HEK293 (cell line): ENCODE results near the gene FYB2.
A peak's percentile ranks its signal among the peaks of the same experiment; 100 is the strongest.

Experiments
- CTCF ChIA-PET: fragments of 350-600 bp; formaldehyde crosslinking; extraction: SDS; loops from one replicate; lab custom pipeline; 2021; ENCODE audit warnings: antibody characterized with exemption; lab: Yijun Ruan, JAX
- POLR2A ChIA-PET: fragments of 300-600 bp; formaldehyde crosslinking; extraction: SDS; loops from one replicate; lab custom pipeline; 2020; ENCODE audit warnings: antibody characterized with exemption, inconsistent platforms; lab: Yijun Ruan, JAX
- H3K27ac ChIP-seq: fragments of 200-500 bp; sonication (Bioruptor generic); 2 replicates; pipeline ENCODE4 v1.5.1; 2014; ENCODE audit warnings: low read depth, low read length, control low read depth, inconsistent platforms; ENCODE audit errors: extremely low read depth
- H3K36me3 ChIP-seq, 2 experiments: fragments of 200-500 bp in 1 of 2; sonication (Bioruptor generic) in 1 of 2; 1 replicate in 1 of 2; 2 replicates in 1 of 2; pipeline ENCODE4 v1.5.1; 2014 to 2017; ENCODE audit warnings: inconsistent platforms in 2 of 2, low read length in 2 of 2; ENCODE audit not compliant: control insufficient read depth in 2 of 2, insufficient read depth in 1 of 2
- H3K4me1 ChIP-seq: fragments of 200-500 bp; sonication (Bioruptor generic); 2 replicates; pipeline ENCODE4 v1.5.1; 2014; ENCODE audit warnings: mild to moderate bottlenecking, low read length, inconsistent platforms; ENCODE audit not compliant: control insufficient read depth, insufficient read depth
- H3K4me3 ChIP-seq: 2 replicates; pipeline ENCODE4 v1.5.1; 2011; ENCODE audit warnings: low read depth, mild to moderate bottlenecking, control low read depth, low read length, moderate library complexity
- H3K9me3 ChIP-seq: fragments of 200-500 bp; sonication (Bioruptor generic); 2 replicates; pipeline ENCODE4 v1.5.1; 2014; ENCODE audit warnings: low read depth, low read length, inconsistent platforms; ENCODE audit not compliant: control insufficient read depth, insufficient read depth
- FEZF1 ChIP-seq: fragments of 450-650 bp; formaldehyde crosslinking; IDR thresholded peaks from 2 replicates; pipeline ENCODE4 v1.5.1; 2016; ENCODE audit warnings: missing biosample characterization, missing genetic modification characterization
- GLIS1 ChIP-seq: fragments of 450-650 bp; formaldehyde crosslinking; IDR thresholded peaks from 2 replicates; pipeline ENCODE4 v1.5.1; 2016; ENCODE audit warnings: missing biosample characterization, missing genetic modification characterization
- HIC1 ChIP-seq: fragments of 450-650 bp; formaldehyde crosslinking; IDR thresholded peaks from 2 replicates; pipeline ENCODE4 v1.5.1; 2016; ENCODE audit warnings: missing biosample characterization, missing genetic modification characterization
- PRDM2 ChIP-seq: fragments of 450-650 bp; formaldehyde crosslinking; IDR thresholded peaks from 2 replicates; pipeline ENCODE4 v1.5.1; 2016; ENCODE audit warnings: missing biosample characterization, missing genetic modification characterization, borderline replicate concordance
- ZNF362 ChIP-seq: fragments of 450-650 bp; formaldehyde crosslinking; IDR thresholded peaks from 2 replicates; pipeline ENCODE4 v1.5.1; 2016; ENCODE audit warnings: missing biosample characterization, missing genetic modification characterization
- ZNF398 ChIP-seq: fragments of 450-650 bp; formaldehyde crosslinking; IDR thresholded peaks from 2 replicates; pipeline ENCODE4 v1.5.1; 2017; ENCODE audit warnings: missing biosample characterization, missing genetic modification characterization
- ZNF555 ChIP-seq: fragments of 450-650 bp; formaldehyde crosslinking; conservative IDR thresholded peaks from 2 replicates; pipeline ENCODE4 v1.5.1; 2017; ENCODE audit warnings: missing biosample characterization, mild to moderate bottlenecking, missing genetic modification characterization, inconsistent platforms
- ZNF585B ChIP-seq: fragments of 450-650 bp; formaldehyde crosslinking; IDR thresholded peaks from 2 replicates; pipeline ENCODE4 v1.5.1; 2016; ENCODE audit warnings: missing biosample characterization, missing genetic modification characterization
- ZNF629 ChIP-seq: fragments of 450-650 bp; formaldehyde crosslinking; IDR thresholded peaks from 2 replicates; pipeline ENCODE4 v1.5.1; 2017; ENCODE audit warnings: missing biosample characterization, missing genetic modification characterization
- ZSCAN23 ChIP-seq: fragments of 450-650 bp; formaldehyde crosslinking; IDR thresholded peaks from 2 replicates; pipeline ENCODE4 v1.5.1; 2016; ENCODE audit warnings: missing biosample characterization, missing genetic modification characterization

FYB2 gene

GRCh38 chr1:56845343-56845742, 26.1 kb upstream of the FYB2 start:
- no peak overlapping the region for H3K4me3 ChIP-seq
- no peaks in the 10 kb centered on the region for H3K4me1 ChIP-seq
- H3K36me3 ChIP-seq = no peaks in the 10 kb centered on the region
- H3K27ac ChIP-seq = no peak overlapping the region
- CTCF ChIA-PET = no interaction called here
- no peaks in the 10 kb centered on the region for H3K9me3 ChIP-seq
- TF ChIP-seq HIC1 = no peak
- TF ChIP-seq ZSCAN23 (tag by site-specific recombination) = no peak
- no peak for TF ChIP-seq ZNF362
- TF ChIP-seq ZNF398 (tag by site-specific recombination) = no peak
- no peak for TF ChIP-seq ZNF585B
- no peak for TF ChIP-seq ZNF629 (tag by site-specific recombination)
- TF ChIP-seq, all 188 proteins: peak for 0
- POLR2A ChIA-PET = no interaction called here

- POLR2A ChIA-PET = no interaction called here
- TF ChIP-seq ZNF555 (tag by site-specific recombination) = no peak
- peak; percentile 17; the same call in 1 of the 2 replicates for TF ChIP-seq GLIS1
- Histone ChIP-seq H3K4me3 (no peak overlapping the region), H3K27ac (no peak overlapping the region), H3K36me3 (no peaks in the 10 kb centered on the region), H3K4me1 (no peaks in the 10 kb centered on the region), H3K9me3 (no peaks in the 10 kb centered on the region; the same call in 1 of the 2 replicates)
- CTCF ChIA-PET = no interaction called here
Measured at GRCh38 chr1:56844545-56845136, 25.4 kb upstream of the FYB2 start.

GRCh38 chr1:56843544-56843943, 24.3 kb upstream of the FYB2 start:
- H3K36me3 ChIP-seq = no peaks in the 10 kb centered on the region
- H3K4me3 ChIP-seq = no peak overlapping the region
- no peak overlapping the region for H3K27ac ChIP-seq
- TF ChIP-seq PRDM2 (tag by site-specific recombination) (no peak), FEZF1 (tag by site-specific recombination) (no peak)
- ChIA-PET POLR2A (no interaction called here), CTCF (no interaction called here)
- H3K4me1 ChIP-seq = no peaks in the 10 kb centered on the region
- H3K9me3 ChIP-seq = no peaks in the 10 kb centered on the region; the same call in 1 of the 2 replicates
